Right lobe of liver (tissue), 6 donors: ENCODE results near the gene TBX18. TPM values are rescaled to one million over a fixed set of nuclear protein-coding genes. Genes with fewer than 3 reads are reported as not detected.

Source experiments
- ATAC-seq, 4 donors: fragments of 200-7000 bp; cut with Tn5 transposase; one replicate each; pipeline ENCODE4 v1.9.1; 2020; ENCODE audit warnings: mild to moderate bottlenecking in 4 of 4, moderate library complexity in 4 of 4
- DNase-seq, 3 donors: peaks; one replicate each; pipeline ENCODE4 v3.0.0-alpha.2; 2020
- H3K27ac ChIP-seq, 3 donors: fragments of 200-600 bp; one replicate each; pipeline ENCODE4 v1.8.0; 2022
- H3K27me3 ChIP-seq, 2 donors: fragments of 200-600 bp; one replicate each; pipeline ENCODE4 v1.8.0; 2022
- H3K36me3 ChIP-seq, 4 donors: fragments of 200-600 bp; sonication (generic) in 1 of 4; one replicate each; pipeline versions ENCODE4 v1.5.1 to v1.8.0; 2017 to 2022; ENCODE audit warnings: control low read depth in 1 of 4
- H3K4me1 ChIP-seq, 4 donors: fragments of 200-600 bp; sonication (generic) in 1 of 4; one replicate each; pipeline versions ENCODE4 v1.5.1 to v1.8.0; 2017 to 2022; ENCODE audit warnings: control low read depth in 1 of 4
- H3K4me3 ChIP-seq, 3 donors: fragments of 200-600 bp; one replicate each; pipeline ENCODE4 v1.8.0; 2022
- H3K9me3 ChIP-seq, 4 donors: fragments of 200-600 bp; sonication (generic) in 1 of 4; one replicate each; pipeline versions ENCODE4 v1.5.1 to v1.8.0; 2017 to 2022; ENCODE audit warnings: control low read depth in 1 of 4
- POLR2A ChIP-seq: fragments of 450-650 bp; IDR thresholded peaks from one replicate; pipeline ENCODE4 v1.6.1; 2017; ENCODE audit warnings: antibody characterized with exemption, mild to moderate bottlenecking
- WGBS: methylation state at CpG from one replicate; pipeline ENCODE4 v1.1.6; 2018; ENCODE audit warnings: low coverage, low lambda C conversion rate; ENCODE audit not compliant: insufficient coverage; ENCODE audit errors: missing lambda C conversion rate; 5-methylcytosine and 5-hydroxymethylcytosine counted together
- intact Hi-C, 2 donors: fragments of 100-400 bp; cut with DNase I; formaldehyde crosslinking; loops; one replicate each; pipeline versions ENCODE4 v1.11.2 to v1.14.1; 2022
- total RNA-seq, 6 experiments: library from RNA; depleted of rRNA in 2 of 6; stranded (reverse); fragments of >200 nt in 2 of 6; fragmentation: NEBNext Ultra II Directional in 3 of 6; extraction: Animal tissue kit (Norgen Biotek cat#: 25700) in 3 of 6; gene quantifications; one replicate each; pipeline versions ENCODE4 v1.1.0 to v1.2.4, GENCODE V29; 2016 to 2023
- TF ChIP-seq, protein P1 (sequence below), 4 donors: fragments of 200-600 bp in 3 of 4; fragments of 450-650 bp in 1 of 4; IDR thresholded peaks; one replicate each; pipeline versions ENCODE4 v1.5.1 to v1.8.0; 2016 to 2022; ENCODE audit warnings: antibody characterized with exemption in 4 of 4, mild to moderate bottlenecking in 2 of 4
- donor health status: DM: no; HTN: yes; CAD: no.
- donor health status: DM: no; HTN: no; CAD: no.
- donor health status: DM: no; HTN: no; CAD: no.
- donor health status: DM: no; HTN: yes; CAD: no.
- donor health status: DM: no; HTN: yes; CAD: no.

Gene TBX18
- total RNA-seq, 6 experiments from 2014 or later: 0.15 to 0.87 (median 0.49) TPM; not detected in 1

DNA sequence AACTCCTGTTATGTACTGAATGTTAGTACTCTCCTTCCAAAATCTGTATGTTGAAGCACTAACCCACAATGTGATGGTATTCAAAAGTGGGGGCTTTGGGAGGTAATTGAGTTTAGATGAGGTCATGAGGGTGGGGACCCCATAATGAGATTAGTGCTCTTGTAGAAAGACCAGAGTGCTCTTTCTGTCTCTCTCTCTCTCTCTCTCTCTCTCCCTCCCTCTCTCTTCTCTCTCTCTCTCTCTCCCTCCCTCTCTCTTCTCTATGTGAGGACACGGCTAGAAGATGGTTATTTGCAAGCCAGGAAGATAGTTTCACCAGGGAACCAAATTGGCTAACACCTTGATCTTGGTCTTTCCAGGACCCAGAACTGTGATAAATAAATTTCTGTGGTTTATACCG lies 107.4 kb downstream of the TBX18 start:
- no peak for TF ChIP-seq POLR2A
- TF ChIP-seq, protein P1, sequence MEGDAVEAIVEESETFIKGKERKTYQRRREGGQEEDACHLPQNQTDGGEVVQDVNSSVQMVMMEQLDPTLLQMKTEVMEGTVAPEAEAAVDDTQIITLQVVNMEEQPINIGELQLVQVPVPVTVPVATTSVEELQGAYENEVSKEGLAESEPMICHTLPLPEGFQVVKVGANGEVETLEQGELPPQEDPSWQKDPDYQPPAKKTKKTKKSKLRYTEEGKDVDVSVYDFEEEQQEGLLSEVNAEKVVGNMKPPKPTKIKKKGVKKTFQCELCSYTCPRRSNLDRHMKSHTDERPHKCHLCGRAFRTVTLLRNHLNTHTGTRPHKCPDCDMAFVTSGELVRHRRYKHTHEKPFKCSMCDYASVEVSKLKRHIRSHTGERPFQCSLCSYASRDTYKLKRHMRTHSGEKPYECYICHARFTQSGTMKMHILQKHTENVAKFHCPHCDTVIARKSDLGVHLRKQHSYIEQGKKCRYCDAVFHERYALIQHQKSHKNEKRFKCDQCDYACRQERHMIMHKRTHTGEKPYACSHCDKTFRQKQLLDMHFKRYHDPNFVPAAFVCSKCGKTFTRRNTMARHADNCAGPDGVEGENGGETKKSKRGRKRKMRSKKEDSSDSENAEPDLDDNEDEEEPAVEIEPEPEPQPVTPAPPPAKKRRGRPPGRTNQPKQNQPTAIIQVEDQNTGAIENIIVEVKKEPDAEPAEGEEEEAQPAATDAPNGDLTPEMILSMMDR (IDR thresholded peaks at IDR 0.05): no peak
- ATAC-seq: no peak

DNA sequence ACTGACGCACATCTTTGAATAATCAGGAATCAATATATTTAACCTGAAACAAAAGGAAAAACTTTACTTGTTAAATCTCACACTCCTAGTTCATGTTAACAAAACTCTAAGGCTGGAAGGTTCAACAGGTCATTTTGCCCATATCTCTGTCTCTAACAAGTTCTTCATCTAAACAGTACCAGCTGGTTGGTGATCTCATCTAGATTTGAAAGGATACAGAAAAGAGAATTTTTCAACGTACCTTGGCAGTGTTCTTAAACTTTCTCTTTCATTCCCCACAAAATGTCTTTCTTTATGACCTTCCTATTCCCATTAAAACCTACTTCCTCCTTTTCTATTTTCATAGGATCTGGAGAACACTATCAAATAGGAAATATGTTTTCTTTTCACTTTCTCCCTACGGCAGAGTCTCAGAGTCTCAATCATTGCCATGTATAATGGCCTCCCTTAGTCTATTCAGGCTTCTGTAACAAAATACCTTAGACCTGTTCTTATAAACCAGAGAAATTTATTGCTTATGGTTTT lies 111.3 kb downstream of the TBX18 start:
- ATAC-seq: no peak
- no peak overlapping the region for H3K27ac ChIP-seq

More for the DNA sequence above, 107.4 kb downstream of the TBX18 start:
- intact Hi-C loops: no loop called here
- Histone ChIP-seq H3K4me1 (no peaks in the 10 kb centered on the region), H3K4me3 (no peak overlapping the region), H3K9me3 (no peaks in the 10 kb centered on the region), H3K27me3 (no peaks in the 10 kb centered on the region), H3K27ac (no peak overlapping the region), H3K36me3 (no peaks in the 10 kb centered on the region)
- DNase-seq: no peak
- 29% methylated on average over 2 of the region's 2 CpGs for WGBS

DNA sequence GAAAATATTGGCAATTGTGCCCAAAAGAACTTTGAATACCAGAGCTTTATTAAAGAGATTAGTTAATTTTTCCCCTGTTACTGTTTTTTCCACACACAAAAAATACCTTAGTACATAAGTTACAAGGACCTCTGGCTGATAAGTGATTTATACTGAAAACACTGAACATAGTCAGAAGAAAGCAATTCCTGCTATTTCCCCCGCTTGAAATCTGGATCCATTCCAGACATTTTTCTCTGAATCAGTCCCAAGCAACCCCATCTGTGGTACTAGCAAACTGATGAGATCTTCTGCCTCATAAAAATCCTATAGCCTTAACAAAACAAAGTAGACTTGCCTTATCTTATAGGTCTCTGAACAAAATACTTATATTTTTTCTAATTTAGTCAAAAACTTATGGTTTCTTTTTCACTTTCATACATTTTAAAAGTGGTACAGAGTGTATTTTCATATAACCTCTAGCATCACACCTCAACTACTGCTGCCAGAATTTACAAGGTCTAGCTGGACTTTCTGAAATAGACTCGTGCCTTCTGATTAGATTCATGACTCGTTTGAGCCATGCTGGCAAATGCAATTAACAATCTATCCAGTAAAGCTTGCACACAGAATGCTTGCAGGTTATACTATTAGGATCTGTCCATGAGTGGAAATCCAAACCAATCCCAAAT lies 111.9 kb downstream of the TBX18 start:
- H3K4me1 ChIP-seq: no peaks in the 10 kb centered on the region
- H3K27me3 ChIP-seq: no peaks in the 10 kb centered on the region
- no peak for DNase-seq
- no peak overlapping the region for H3K4me3 ChIP-seq
- no peaks in the 10 kb centered on the region for H3K36me3 ChIP-seq
- intact Hi-C loops: no loop called here
- no peaks in the 10 kb centered on the region for H3K9me3 ChIP-seq
- 56% methylated on average over 3 of the region's 3 CpGs for WGBS
- TF ChIP-seq POLR2A: no peak
- TF ChIP-seq, protein P1 (IDR thresholded peaks at IDR 0.05): no peak
- no peak overlapping the region for H3K27ac ChIP-seq
- ATAC-seq: no peak

More for the DNA sequence above, 111.3 kb downstream of the TBX18 start:
- WGBS: 64% methylated on average over 3 of the region's 3 CpGs
- Histone ChIP-seq H3K4me1 (no peaks in the 10 kb centered on the region), H3K36me3 (no peaks in the 10 kb centered on the region), H3K9me3 (no peaks in the 10 kb centered on the region), H3K27me3 (no peaks in the 10 kb centered on the region), H3K4me3 (no peak overlapping the region)
- intact Hi-C loops: no loop called here
- no peak for DNase-seq
- TF ChIP-seq, protein P1 (IDR thresholded peaks at IDR 0.05): no peak
- no peak for TF ChIP-seq POLR2A

DNA sequence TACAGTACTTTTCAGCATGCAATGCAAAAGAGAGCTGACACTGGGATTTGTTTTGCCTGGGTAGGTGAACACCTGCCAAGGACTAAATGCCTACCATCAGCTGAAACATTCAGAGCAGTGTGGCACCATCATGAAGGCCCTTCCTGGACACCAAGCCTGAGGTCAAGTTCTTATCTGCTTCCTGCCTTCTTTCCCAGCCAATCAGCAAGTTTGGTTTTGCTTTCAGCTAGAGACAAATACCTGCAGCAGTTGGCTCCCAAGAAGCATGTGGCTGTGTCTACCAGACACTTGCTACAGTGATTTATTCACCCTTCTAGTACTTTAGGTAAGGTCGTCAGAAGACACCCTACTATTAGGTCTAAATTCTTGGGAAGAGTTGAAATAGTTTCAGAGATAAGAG lies 112.8 kb downstream of the TBX18 start:
- H3K27ac ChIP-seq: no peak overlapping the region
- no peaks in the 10 kb centered on the region for H3K4me1 ChIP-seq
- no peak overlapping the region for H3K4me3 ChIP-seq
- 27% methylated on average over 1 of the region's 1 CpG for WGBS
- H3K36me3 ChIP-seq: no peaks in the 10 kb centered on the region
- DNase-seq (no peak), ATAC-seq (no peak)
- no peaks in the 10 kb centered on the region for H3K27me3 ChIP-seq
- no peaks in the 10 kb centered on the region for H3K9me3 ChIP-seq
- intact Hi-C loops: no loop called here
- TF ChIP-seq, protein P1 (IDR thresholded peaks at IDR 0.05): no peak
- TF ChIP-seq POLR2A: no peak
